OCI-M2 (cell line): ENCODE results near the gene NDUFS8.

Source experiments
- DNase-seq: peaks from one replicate; lab custom pipeline; 2025; ENCODE audit not compliant: unreplicated experiment; lab: John Stamatoyannopoulos, UW

The NDUFS8 gene

GRCh38 chr11:68014947-68015447 is 15.5 kb upstream of the NDUFS8 start:
- DNase-seq = no peak

GRCh38 chr11:68015467-68015866 is 15.0 kb upstream of the NDUFS8 start:
- DNase-seq = no peak

GRCh38 chr11:68016161-68016903 is 14.1 kb upstream of the NDUFS8 start:
- no peak for DNase-seq

GRCh38 chr11:68016904-68017817 is 13.3 kb upstream of the NDUFS8 start:
- no peak for DNase-seq

GRCh38 chr11:68017980-68018729 is 12.3 kb upstream of the NDUFS8 start:
- DNase-seq = no peak

- DNase-seq = no peak
Measured at GRCh38 chr11:68018730-68019190, 11.7 kb upstream of the NDUFS8 start.

- no peak for DNase-seq
Measured at GRCh38 chr11:68019486-68019885, 11.0 kb upstream of the NDUFS8 start.

- DNase-seq = no peak
Measured at GRCh38 chr11:68020575-68020974, 9.9 kb upstream of the NDUFS8 start.

GRCh38 chr11:68021167-68021787 is 9.2 kb upstream of the NDUFS8 start:
- DNase-seq = no peak

- no peak for DNase-seq
Measured at GRCh38 chr11:68022531-68022930, 8.0 kb upstream of the NDUFS8 start.

GRCh38 chr11:68024508-68024907 is 6.0 kb upstream of the NDUFS8 start:
- DNase-seq = no peak

GRCh38 chr11:68025047-68025446 is 5.4 kb upstream of the NDUFS8 start:
- no peak for DNase-seq

GRCh38 chr11:68026391-68027105 is 3.9 kb upstream of the NDUFS8 start:
- DNase-seq = no peak

- no peak for DNase-seq
Measured at GRCh38 chr11:68027667-68028066, 2.8 kb upstream of the NDUFS8 start.

- DNase-seq = no peak
Measured at GRCh38 chr11:68028802-68029545, 1.5 kb upstream of the NDUFS8 start.

- DNase-seq = no peak
Measured at GRCh38 chr11:68031144-68031464, 623 bp downstream of the NDUFS8 start.

- DNase-seq = no peak
Measured at GRCh38 chr11:68032003-68032402, 1.5 kb downstream of the NDUFS8 start.

- no peak for DNase-seq
Measured at GRCh38 chr11:68032997-68033707, 2.7 kb downstream of the NDUFS8 start.

GRCh38 chr11:68033708-68034045 is 3.2 kb downstream of the NDUFS8 start:
- DNase-seq = no peak
